ENCODE data around the gene SREBF1. TPM values are rescaled to one million over a fixed set of nuclear protein-coding genes. Genes with fewer than 3 reads are reported as not detected.

Gene SREBF1
- total RNA-seq, 1 donor from 2014 or later, result 81.2 TPM

DNA sequence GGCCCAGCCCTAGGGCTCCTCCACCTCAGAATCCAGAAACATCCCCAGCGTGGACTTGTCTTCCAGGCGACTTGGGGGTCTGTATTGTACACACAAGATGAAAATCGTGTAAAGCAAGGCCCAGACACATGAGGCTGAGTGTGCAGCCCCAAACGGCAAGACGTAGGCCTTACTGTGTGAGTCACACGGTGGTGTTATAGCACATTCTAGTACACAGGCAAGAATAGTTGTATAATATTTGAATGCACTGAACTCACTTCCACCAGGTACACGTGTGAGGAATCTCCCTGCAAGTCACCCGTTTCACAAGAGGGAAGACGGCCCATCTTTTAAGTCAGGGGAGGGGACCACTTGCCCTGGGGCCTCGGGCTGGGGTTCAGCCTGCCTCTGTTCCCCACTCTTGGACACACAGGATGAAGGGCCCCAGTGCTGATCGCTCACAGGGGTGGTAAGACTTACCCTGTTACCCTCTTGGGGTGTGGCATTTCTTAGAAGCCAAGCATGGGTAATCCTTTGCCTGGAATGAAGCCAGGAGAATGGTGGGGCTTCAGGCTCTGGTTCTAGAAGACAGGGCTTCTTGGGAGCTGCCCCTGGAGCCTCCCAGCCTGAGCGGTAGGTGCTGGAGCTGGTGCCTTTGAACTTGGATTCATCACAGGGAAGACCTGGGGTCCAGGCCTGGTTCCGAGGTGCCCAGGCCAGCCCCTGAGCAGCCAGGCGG lies 71.3 kb downstream of the SREBF1 start:
- Mint-ChIP-seq H3K36me3 (peaks cover 3% of the 10 kb centered on the region), H3K4me3 (no peak overlapping the region), H3K27ac (peak overlapping the region; percentile 70), H3K9me3 (no peaks in the 10 kb centered on the region), H3K27me3 (no peaks in the 10 kb centered on the region), H3K4me1 (ENCODE audit: unreplicated experiment) (peaks cover 75% of the 10 kb centered on the region)
- TF ChIP-seq, protein P1, sequence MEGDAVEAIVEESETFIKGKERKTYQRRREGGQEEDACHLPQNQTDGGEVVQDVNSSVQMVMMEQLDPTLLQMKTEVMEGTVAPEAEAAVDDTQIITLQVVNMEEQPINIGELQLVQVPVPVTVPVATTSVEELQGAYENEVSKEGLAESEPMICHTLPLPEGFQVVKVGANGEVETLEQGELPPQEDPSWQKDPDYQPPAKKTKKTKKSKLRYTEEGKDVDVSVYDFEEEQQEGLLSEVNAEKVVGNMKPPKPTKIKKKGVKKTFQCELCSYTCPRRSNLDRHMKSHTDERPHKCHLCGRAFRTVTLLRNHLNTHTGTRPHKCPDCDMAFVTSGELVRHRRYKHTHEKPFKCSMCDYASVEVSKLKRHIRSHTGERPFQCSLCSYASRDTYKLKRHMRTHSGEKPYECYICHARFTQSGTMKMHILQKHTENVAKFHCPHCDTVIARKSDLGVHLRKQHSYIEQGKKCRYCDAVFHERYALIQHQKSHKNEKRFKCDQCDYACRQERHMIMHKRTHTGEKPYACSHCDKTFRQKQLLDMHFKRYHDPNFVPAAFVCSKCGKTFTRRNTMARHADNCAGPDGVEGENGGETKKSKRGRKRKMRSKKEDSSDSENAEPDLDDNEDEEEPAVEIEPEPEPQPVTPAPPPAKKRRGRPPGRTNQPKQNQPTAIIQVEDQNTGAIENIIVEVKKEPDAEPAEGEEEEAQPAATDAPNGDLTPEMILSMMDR (conservative IDR thresholded peaks at IDR 0.05), result no peak
- no peak for DNase-seq (ENCODE audit: extremely low spot score, unreplicated experiment)

DNA sequence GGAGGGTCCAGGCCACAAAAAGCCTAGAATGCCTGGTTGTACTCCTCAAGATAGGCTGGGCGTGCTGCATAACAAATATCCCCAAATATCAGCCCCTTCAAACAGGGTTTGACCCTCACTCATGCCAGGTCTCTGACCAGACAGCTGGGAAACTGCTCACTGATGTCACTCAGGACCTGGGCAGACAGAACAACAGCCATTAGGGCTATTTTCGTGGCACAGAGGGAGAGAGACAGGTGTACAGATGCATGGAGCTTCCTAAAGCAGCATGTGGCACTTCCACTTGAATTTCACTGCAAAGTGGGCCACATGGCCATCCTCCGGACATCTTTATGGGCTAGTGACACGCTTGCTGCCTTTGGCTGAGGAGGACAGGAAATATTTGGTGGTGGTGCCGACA lies 73.1 kb downstream of the SREBF1 start:
- Mint-ChIP-seq H3K36me3 (peaks cover 3% of the 10 kb centered on the region), H3K4me1 (ENCODE audit: unreplicated experiment) (peaks cover 70% of the 10 kb centered on the region), H3K4me3 (no peak overlapping the region), H3K27me3 (no peaks in the 10 kb centered on the region), H3K27ac (no peak overlapping the region), H3K9me3 (no peaks in the 10 kb centered on the region)
- TF ChIP-seq, protein P1 (conservative IDR thresholded peaks at IDR 0.05), result no peak
- no peak for DNase-seq (ENCODE audit: extremely low spot score, unreplicated experiment)

DNA sequence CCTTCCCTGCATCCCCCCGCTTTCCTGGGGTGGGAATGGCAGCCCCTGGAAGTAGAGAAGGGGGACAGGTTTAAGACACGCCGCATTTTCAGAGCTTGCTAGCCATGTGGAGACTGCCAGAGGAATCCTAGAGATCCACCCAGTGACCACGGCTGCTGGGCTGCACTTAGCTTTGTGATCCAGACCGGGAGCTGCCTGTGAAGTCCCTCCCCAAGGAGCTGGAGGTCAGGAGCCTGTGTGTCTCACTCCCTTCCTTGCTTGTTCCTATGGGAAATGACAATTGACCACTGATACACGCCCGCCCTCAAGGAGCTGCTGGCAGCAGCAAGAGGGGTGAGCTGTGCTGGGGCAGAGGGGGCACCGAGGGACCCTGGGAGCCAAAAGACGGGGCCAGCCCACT lies 73.7 kb downstream of the SREBF1 start:
- TF ChIP-seq, protein P1 (conservative IDR thresholded peaks at IDR 0.05), result no peak
- no peak overlapping the region for H3K27ac Mint-ChIP-seq
- peaks cover 7% of the 10 kb centered on the region for H3K36me3 Mint-ChIP-seq
- no peaks in the 10 kb centered on the region for H3K9me3 Mint-ChIP-seq
- H3K27me3 Mint-ChIP-seq, result no peaks in the 10 kb centered on the region
- no peak for DNase-seq (ENCODE audit: extremely low spot score, unreplicated experiment)
- no peak overlapping the region for H3K4me3 Mint-ChIP-seq
- H3K4me1 Mint-ChIP-seq (ENCODE audit: unreplicated experiment), result peaks cover 68% of the 10 kb centered on the region

DNA sequence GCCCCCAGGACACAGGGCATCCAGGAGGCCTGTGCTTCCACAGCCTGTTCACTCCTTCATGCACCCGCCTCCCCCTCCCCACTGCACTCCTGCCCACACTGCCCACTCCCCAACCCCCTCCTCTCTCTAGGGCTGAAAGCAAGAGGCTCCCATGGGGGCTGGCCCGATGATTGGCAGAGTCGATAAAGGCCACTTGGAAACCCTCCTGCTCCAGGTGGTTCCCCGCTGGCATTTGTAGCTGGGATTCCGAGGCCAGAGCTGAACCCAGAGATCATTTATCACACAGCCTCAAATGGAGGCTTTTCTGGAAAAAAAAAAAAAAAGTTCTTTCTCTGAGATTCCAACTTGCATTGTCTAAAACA lies 74.1 kb downstream of the SREBF1 start:
- H3K36me3 Mint-ChIP-seq, result peaks cover 7% of the 10 kb centered on the region
- peaks cover 69% of the 10 kb centered on the region for H3K4me1 Mint-ChIP-seq (ENCODE audit: unreplicated experiment)
- H3K9me3 Mint-ChIP-seq, result no peaks in the 10 kb centered on the region
- no peak overlapping the region for H3K27ac Mint-ChIP-seq
- H3K4me3 Mint-ChIP-seq, result no peak overlapping the region
- DNase-seq (ENCODE audit: extremely low spot score, unreplicated experiment), result no peak
- TF ChIP-seq, protein P1 (conservative IDR thresholded peaks at IDR 0.05), result no peak
- H3K27me3 Mint-ChIP-seq, result no peaks in the 10 kb centered on the region

Small RNAs within 50 kb of the gene (microRNA-seq; reads per million reads assigned to microRNA genes)
- gene MIR33B, result 127 reads per million, percentile 66 among the genes with 10 or more reads in this experiment
- gene MIR6777, result 3.0 reads per million, percentile 5 among the genes with 10 or more reads in this experiment

Other genes starting within 250 kb of the SREBF1 start
- 32.1 and 34.9 TPM in 2 replicates for gene PEMT, start 245.3 kb downstream of the SREBF1 start, total RNA-seq (ENCODE audit: low replicate concordance)
- 61.1 and 61.3 TPM in 2 replicates for gene RAI1, start 155.5 kb downstream of the SREBF1 start, total RNA-seq (ENCODE audit: low replicate concordance)
- 62.5 and 107 TPM in 2 replicates for gene TOM1L2, start 135.4 kb upstream of the SREBF1 start, total RNA-seq (ENCODE audit: low replicate concordance)
- gene DRC3, start 135.9 kb upstream of the SREBF1 start, total RNA-seq (ENCODE audit: low replicate concordance), result 3.4 and 8.9 TPM in 2 replicates
- gene ATPAF2, start 202.2 kb upstream of the SREBF1 start, total RNA-seq (ENCODE audit: low replicate concordance), result 22.8 and 28.9 TPM in 2 replicates
- gene GID4, start 202.4 kb upstream of the SREBF1 start, total RNA-seq (ENCODE audit: low replicate concordance), result 10.6 and 13.2 TPM in 2 replicates